WTC11 (cell line): ENCODE measurements around the gene FOXL1. TPM values are rescaled to one million over a fixed set of nuclear protein-coding genes. Genes with fewer than 3 reads are reported as not detected.

Source experiments
- ATAC-seq: fragments of 200-7000 bp; cut with Tn5 transposase; 2 replicates; pipeline ENCODE4 v1.10.0; 2021; ENCODE audit warnings: mild to moderate bottlenecking, moderate library complexity
- CTCF ChIA-PET: fragments of 300-600 bp; sonication (Branson Sonifier 250); formaldehyde crosslinking; loops from one replicate; lab custom pipeline; 2021; ENCODE audit warnings: antibody characterized with exemption; lab: Charles Lee
- POLR2A ChIA-PET: fragments of 350-600 bp; sonication (Branson Sonifier 250); formaldehyde crosslinking; loops from one replicate; lab custom pipeline; 2021; ENCODE audit warnings: antibody characterized with exemption; lab: Charles Lee
- DNase-seq: peaks from one replicate; pipeline ENCODE4 v3.0.0; 2021; ENCODE audit warnings: low spot score
- H3K27ac Mint-ChIP-seq: 2 replicates; pipeline ENCODE4 v1.8.0; 2021; ENCODE audit warnings: mixed read lengths
- H3K27me3 Mint-ChIP-seq: 2 replicates; pipeline ENCODE4 v1.8.0; 2021; ENCODE audit warnings: low read depth, mild to moderate bottlenecking, moderate library complexity, mixed read lengths
- H3K36me3 Mint-ChIP-seq: 2 replicates; pipeline ENCODE4 v1.8.0; 2021; ENCODE audit warnings: mixed read lengths
- H3K4me1 Mint-ChIP-seq: 2 replicates; pipeline ENCODE4 v1.8.0; 2022; ENCODE audit warnings: mixed read lengths
- H3K4me3 Mint-ChIP-seq: 2 replicates; pipeline ENCODE4 v1.8.0; 2021; ENCODE audit warnings: mild to moderate bottlenecking, moderate library complexity, mixed read lengths
- H3K9me3 Mint-ChIP-seq: 2 replicates; pipeline ENCODE4 v1.8.0; 2021; ENCODE audit warnings: mixed read lengths
- ELF4 ChIP-seq: sonication (generic); formaldehyde crosslinking; IDR thresholded peaks from 2 replicates; pipeline ENCODE4 v1.8.1; 2022; ENCODE audit warnings: low read depth, mild to moderate bottlenecking, moderate library complexity, missing genetic modification reagents
- ESRRA ChIP-seq: sonication (generic); formaldehyde crosslinking; IDR thresholded peaks from 2 replicates; pipeline ENCODE4 v1.8.1; 2022; ENCODE audit warnings: mild to moderate bottlenecking, missing genetic modification reagents, borderline replicate concordance
- FOXK1 ChIP-seq: sonication (generic); formaldehyde crosslinking; IDR thresholded peaks from 2 replicates; pipeline ENCODE4 v1.8.0; 2022; ENCODE audit warnings: mild to moderate bottlenecking, moderate library complexity, missing genetic modification reagents
- IRF2 ChIP-seq: sonication (generic); formaldehyde crosslinking; IDR thresholded peaks from 2 replicates; pipeline ENCODE4 v1.8.0; 2022; ENCODE audit warnings: low read depth, missing genetic modification reagents, borderline replicate concordance
- JUN ChIP-seq: sonication (generic); formaldehyde crosslinking; IDR thresholded peaks from 2 replicates; pipeline ENCODE4 v1.8.0; 2023; ENCODE audit warnings: mild to moderate bottlenecking, missing genetic modification reagents
- MLX ChIP-seq: sonication (generic); formaldehyde crosslinking; IDR thresholded peaks from 2 replicates; pipeline ENCODE4 v1.8.1; 2023; ENCODE audit warnings: mild to moderate bottlenecking, missing genetic modification reagents, moderate library complexity
- NR1H2 ChIP-seq: sonication (generic); formaldehyde crosslinking; IDR thresholded peaks from 2 replicates; pipeline ENCODE4 v1.9.0; 2021; ENCODE audit warnings: mild to moderate bottlenecking, moderate library complexity, missing genetic modification reagents
- OVOL2 ChIP-seq: fragments of 250-450 bp; sonication (Bioruptor Pico); IDR thresholded peaks from 2 replicates; pipeline ENCODE4 v1.9.0; 2021; ENCODE audit warnings: mild to moderate bottlenecking, borderline replicate concordance
- PRDM15 ChIP-seq: sonication (generic); formaldehyde crosslinking; IDR thresholded peaks from 2 replicates; pipeline ENCODE4 v1.8.0; 2022; ENCODE audit warnings: missing genetic modification reagents
- RELA ChIP-seq: sonication (generic); formaldehyde crosslinking; IDR thresholded peaks from 2 replicates; pipeline ENCODE4 v1.8.1; 2022; ENCODE audit warnings: missing genetic modification reagents, mild to moderate bottlenecking, borderline replicate concordance
- TEAD1 ChIP-seq: sonication (generic); formaldehyde crosslinking; IDR thresholded peaks from 2 replicates; pipeline ENCODE4 v1.8.0; 2022; ENCODE audit warnings: mild to moderate bottlenecking, missing genetic modification reagents
- ZMAT4 ChIP-seq: fragments of 250-450 bp; sonication (Bioruptor Pico); IDR thresholded peaks from 2 replicates; pipeline ENCODE4 v1.9.0; 2021; ENCODE audit warnings: mild to moderate bottlenecking
- ZNF219 ChIP-seq: sonication (generic); formaldehyde crosslinking; IDR thresholded peaks from 2 replicates; pipeline ENCODE4 v1.8.0; 2023; ENCODE audit warnings: missing genetic modification reagents, mild to moderate bottlenecking, borderline replicate concordance
- ZNF263 ChIP-seq: sonication (generic); formaldehyde crosslinking; IDR thresholded peaks from 2 replicates; pipeline ENCODE4 v1.8.1; 2022; ENCODE audit warnings: low read depth, mild to moderate bottlenecking, moderate library complexity, missing genetic modification reagents
- ZNF416 ChIP-seq: fragments of 250-450 bp; sonication (Bioruptor Pico); IDR thresholded peaks from 2 replicates; pipeline ENCODE4 v1.9.0; 2021; ENCODE audit warnings: mild to moderate bottlenecking, inconsistent platforms
- ZNF671 ChIP-seq: fragments of 250-450 bp; sonication (Bioruptor Pico); IDR thresholded peaks from 2 replicates; pipeline ENCODE4 v1.8.0; 2021; ENCODE audit warnings: mild to moderate bottlenecking
- total RNA-seq: library from RNA; stranded (reverse); gene quantifications from 3 replicates; pipeline ENCODE4 v1.2.3, GENCODE V29; 2021
- TF ChIP-seq, protein P1 (sequence below): sonication (generic); formaldehyde crosslinking; IDR thresholded peaks from 2 replicates; pipeline ENCODE4 v1.8.0; 2023; ENCODE audit warnings: missing genetic modification reagents
- TF ChIP-seq, protein P2 (sequence below): fragments of 250-450 bp; sonication (Bioruptor Pico); IDR thresholded peaks from 2 replicates; pipeline ENCODE4 v1.8.0; 2021; ENCODE audit warnings: mild to moderate bottlenecking
- TF ChIP-seq, protein P3 (sequence below): sonication (generic); formaldehyde crosslinking; IDR thresholded peaks from 2 replicates; pipeline ENCODE4 v1.8.1; 2022; ENCODE audit warnings: low read depth, mild to moderate bottlenecking, moderate library complexity, missing genetic modification reagents, borderline replicate concordance
- TF ChIP-seq, protein P4 (sequence below): sonication (generic); formaldehyde crosslinking; IDR thresholded peaks from 2 replicates; pipeline ENCODE4 v1.8.0; 2022; ENCODE audit warnings: mild to moderate bottlenecking, missing genetic modification reagents
- TF ChIP-seq, protein P5 (sequence below): fragments of 200-600 bp; IDR thresholded peaks from 2 replicates; pipeline ENCODE4 v1.8.0; 2022; ENCODE audit warnings: antibody characterized with exemption

FOXL1 gene
- total RNA-seq, 1 experiment from 2014 or later = 0.33 TPM

GRCh38 chr16:86625029-86625428 lies 46.7 kb downstream of the FOXL1 start (continued):
- TF ChIP-seq, protein P1, sequence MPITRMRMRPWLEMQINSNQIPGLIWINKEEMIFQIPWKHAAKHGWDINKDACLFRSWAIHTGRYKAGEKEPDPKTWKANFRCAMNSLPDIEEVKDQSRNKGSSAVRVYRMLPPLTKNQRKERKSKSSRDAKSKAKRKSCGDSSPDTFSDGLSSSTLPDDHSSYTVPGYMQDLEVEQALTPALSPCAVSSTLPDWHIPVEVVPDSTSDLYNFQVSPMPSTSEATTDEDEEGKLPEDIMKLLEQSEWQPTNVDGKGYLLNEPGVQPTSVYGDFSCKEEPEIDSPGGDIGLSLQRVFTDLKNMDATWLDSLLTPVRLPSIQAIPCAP (CRISPR knock-in tag) = no peak
- TF ChIP-seq ESRRA (CRISPR knock-in tag) = no peak

DNA sequence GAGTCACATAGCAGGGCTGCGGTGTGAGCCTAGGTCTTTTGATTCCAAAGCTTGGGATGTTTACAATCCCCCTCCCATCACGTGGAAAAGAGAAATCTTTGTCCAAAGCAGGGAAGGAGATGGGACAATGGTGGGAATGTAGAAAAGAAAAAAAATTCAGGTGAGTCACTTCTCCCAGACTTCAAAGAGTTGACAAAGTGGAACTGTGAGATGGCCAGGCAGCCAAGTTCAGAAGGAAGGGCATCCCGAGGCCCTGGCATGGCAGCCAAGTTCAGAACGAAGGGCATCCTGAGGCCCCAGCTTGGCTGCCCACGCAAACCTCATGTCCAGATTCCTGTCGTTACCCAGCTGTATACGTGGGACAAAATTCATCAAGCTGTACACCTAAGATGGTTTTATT lies 47.5 kb downstream of the FOXL1 start:
- H3K4me1 Mint-ChIP-seq = no peaks in the 10 kb centered on the region
- POLR2A ChIA-PET = no interaction called here
- no peaks in the 10 kb centered on the region; the same call in 1 of the 2 replicates for H3K27me3 Mint-ChIP-seq
- TF ChIP-seq ZNF219 = no peak
- TF ChIP-seq MLX (CRISPR knock-in tag) = no peak
- no peak for TF ChIP-seq OVOL2
- TF ChIP-seq ELF4 (CRISPR knock-in tag) = no peak
- no peak for TF ChIP-seq ZNF671
- no peak for TF ChIP-seq ZMAT4 (CRISPR knock-in tag)
- TF ChIP-seq FOXK1 = no peak
- TF ChIP-seq PRDM15 = no peak
- no peak for TF ChIP-seq ZNF416 (CRISPR knock-in tag)
- TF ChIP-seq TEAD1 (CRISPR knock-in tag) = no peak
- TF ChIP-seq JUN = no peak
- TF ChIP-seq, protein P2, sequence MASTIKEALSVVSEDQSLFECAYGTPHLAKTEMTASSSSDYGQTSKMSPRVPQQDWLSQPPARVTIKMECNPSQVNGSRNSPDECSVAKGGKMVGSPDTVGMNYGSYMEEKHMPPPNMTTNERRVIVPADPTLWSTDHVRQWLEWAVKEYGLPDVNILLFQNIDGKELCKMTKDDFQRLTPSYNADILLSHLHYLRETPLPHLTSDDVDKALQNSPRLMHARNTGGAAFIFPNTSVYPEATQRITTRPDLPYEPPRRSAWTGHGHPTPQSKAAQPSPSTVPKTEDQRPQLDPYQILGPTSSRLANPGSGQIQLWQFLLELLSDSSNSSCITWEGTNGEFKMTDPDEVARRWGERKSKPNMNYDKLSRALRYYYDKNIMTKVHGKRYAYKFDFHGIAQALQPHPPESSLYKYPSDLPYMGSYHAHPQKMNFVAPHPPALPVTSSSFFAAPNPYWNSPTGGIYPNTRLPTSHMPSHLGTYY (CRISPR knock-in tag) = no peak
- TF ChIP-seq NR1H2 (CRISPR knock-in tag) = no peak
- no peak for TF ChIP-seq IRF2 (CRISPR knock-in tag)
- no peak for TF ChIP-seq ZNF263 (CRISPR knock-in tag)
- TF ChIP-seq, protein P3, sequence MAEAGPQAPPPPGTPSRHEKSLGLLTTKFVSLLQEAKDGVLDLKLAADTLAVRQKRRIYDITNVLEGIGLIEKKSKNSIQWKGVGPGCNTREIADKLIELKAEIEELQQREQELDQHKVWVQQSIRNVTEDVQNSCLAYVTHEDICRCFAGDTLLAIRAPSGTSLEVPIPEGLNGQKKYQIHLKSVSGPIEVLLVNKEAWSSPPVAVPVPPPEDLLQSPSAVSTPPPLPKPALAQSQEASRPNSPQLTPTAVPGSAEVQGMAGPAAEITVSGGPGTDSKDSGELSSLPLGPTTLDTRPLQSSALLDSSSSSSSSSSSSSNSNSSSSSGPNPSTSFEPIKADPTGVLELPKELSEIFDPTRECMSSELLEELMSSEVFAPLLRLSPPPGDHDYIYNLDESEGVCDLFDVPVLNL = no peak
- TF ChIP-seq RELA (CRISPR knock-in tag) = no peak
- TF ChIP-seq, protein P4, sequence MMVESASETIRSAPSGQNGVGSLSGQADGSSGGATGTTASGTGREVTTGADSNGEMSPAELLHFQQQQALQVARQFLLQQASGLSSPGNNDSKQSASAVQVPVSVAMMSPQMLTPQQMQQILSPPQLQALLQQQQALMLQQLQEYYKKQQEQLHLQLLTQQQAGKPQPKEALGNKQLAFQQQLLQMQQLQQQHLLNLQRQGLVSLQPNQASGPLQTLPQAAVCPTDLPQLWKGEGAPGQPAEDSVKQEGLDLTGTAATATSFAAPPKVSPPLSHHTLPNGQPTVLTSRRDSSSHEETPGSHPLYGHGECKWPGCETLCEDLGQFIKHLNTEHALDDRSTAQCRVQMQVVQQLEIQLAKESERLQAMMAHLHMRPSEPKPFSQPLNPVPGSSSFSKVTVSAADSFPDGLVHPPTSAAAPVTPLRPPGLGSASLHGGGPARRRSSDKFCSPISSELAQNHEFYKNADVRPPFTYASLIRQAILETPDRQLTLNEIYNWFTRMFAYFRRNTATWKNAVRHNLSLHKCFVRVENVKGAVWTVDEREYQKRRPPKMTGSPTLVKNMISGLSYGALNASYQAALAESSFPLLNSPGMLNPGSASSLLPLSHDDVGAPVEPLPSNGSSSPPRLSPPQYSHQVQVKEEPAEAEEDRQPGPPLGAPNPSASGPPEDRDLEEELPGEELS (CRISPR knock-in tag) = no peak
- TF ChIP-seq, protein P5, sequence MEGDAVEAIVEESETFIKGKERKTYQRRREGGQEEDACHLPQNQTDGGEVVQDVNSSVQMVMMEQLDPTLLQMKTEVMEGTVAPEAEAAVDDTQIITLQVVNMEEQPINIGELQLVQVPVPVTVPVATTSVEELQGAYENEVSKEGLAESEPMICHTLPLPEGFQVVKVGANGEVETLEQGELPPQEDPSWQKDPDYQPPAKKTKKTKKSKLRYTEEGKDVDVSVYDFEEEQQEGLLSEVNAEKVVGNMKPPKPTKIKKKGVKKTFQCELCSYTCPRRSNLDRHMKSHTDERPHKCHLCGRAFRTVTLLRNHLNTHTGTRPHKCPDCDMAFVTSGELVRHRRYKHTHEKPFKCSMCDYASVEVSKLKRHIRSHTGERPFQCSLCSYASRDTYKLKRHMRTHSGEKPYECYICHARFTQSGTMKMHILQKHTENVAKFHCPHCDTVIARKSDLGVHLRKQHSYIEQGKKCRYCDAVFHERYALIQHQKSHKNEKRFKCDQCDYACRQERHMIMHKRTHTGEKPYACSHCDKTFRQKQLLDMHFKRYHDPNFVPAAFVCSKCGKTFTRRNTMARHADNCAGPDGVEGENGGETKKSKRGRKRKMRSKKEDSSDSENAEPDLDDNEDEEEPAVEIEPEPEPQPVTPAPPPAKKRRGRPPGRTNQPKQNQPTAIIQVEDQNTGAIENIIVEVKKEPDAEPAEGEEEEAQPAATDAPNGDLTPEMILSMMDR = no peak
- H3K4me3 Mint-ChIP-seq = no peak overlapping the region
- CTCF ChIA-PET = no interaction called here
- DNase-seq (no peak), ATAC-seq (no peak)
- no peak overlapping the region for H3K27ac Mint-ChIP-seq
- 0 out of 2 replicates have a peak, but pooled peaks cover 4% of the 10 kb centered on the region for H3K9me3 Mint-ChIP-seq
- no peaks in the 10 kb centered on the region for H3K36me3 Mint-ChIP-seq
